HG03460 (cell line): Measurements from ENCODE around the gene LBP.
"Not testable (repeated sequence)": the region's sequence is repeated elsewhere in the genome, so short reads cannot be mapped to it uniquely, and the experiment has no call there.

Experiments used
- ATAC-seq: cut with Tn5 transposase; IDR thresholded peaks from one replicate; pipeline ENCODE4 v1.9.1; 2021; ENCODE audit not compliant: unreplicated experiment

The LBP gene

GRCh38 chr20:38393259-38393658 lies 47.0 kb downstream of the LBP start:
- no peak for ATAC-seq

- ATAC-seq, result no peak
Measured at GRCh38 chr20:38395165-38395564, 48.9 kb downstream of the LBP start.

- ATAC-seq, result not testable (repeated sequence)
Measured at GRCh38 chr20:38395751-38396395, 49.6 kb downstream of the LBP start.

- ATAC-seq, result no peak
Measured at GRCh38 chr20:38402089-38402488, 55.8 kb downstream of the LBP start.

- ATAC-seq, result no peak
Measured at GRCh38 chr20:38402816-38403215, 56.5 kb downstream of the LBP start.

GRCh38 chr20:38404016-38404415 lies 57.7 kb downstream of the LBP start:
- ATAC-seq, result no peak

- ATAC-seq, result no peak
Measured at GRCh38 chr20:38405132-38405531, 58.9 kb downstream of the LBP start.

GRCh38 chr20:38406476-38406875 lies 60.2 kb downstream of the LBP start:
- no peak for ATAC-seq

- ATAC-seq, result no peak
Measured at GRCh38 chr20:38407321-38407720, 61.0 kb downstream of the LBP start.

GRCh38 chr20:38407822-38408221 lies 61.5 kb downstream of the LBP start:
- not testable (repeated sequence) for ATAC-seq

GRCh38 chr20:38412877-38413577 lies 66.7 kb downstream of the LBP start:
- no peak for ATAC-seq

- no peak for ATAC-seq
Measured at GRCh38 chr20:38414769-38415450, 68.6 kb downstream of the LBP start.

GRCh38 chr20:38418509-38419204 lies 72.4 kb downstream of the LBP start:
- ATAC-seq, result no peak

- ATAC-seq, result no peak
Measured at GRCh38 chr20:38420388-38421085, 74.3 kb downstream of the LBP start.

GRCh38 chr20:38421915-38422314 lies 75.6 kb downstream of the LBP start:
- ATAC-seq, result no peak

- no peak for ATAC-seq
Measured at GRCh38 chr20:38423541-38423940, 77.3 kb downstream of the LBP start.

GRCh38 chr20:38424401-38424800 lies 78.1 kb downstream of the LBP start:
- no peak for ATAC-seq

GRCh38 chr20:38426006-38426897 lies 80.0 kb downstream of the LBP start:
- ATAC-seq, result no peak
